SU-DHL-6 (cell line): ENCODE data around the gene KCNJ16.

Experiments
- EZH2phosphoT487 ChIP-seq: fragments of 200-600 bp; sonication (generic), shearing (Covaris generic); conservative IDR thresholded peaks from 2 replicates; pipeline ENCODE4 v1.6.1; 2018; ENCODE audit warnings: mild to moderate bottlenecking, antibody characterized with exemption, low read length, moderate library complexity, mixed read lengths
- TF ChIP-seq, protein P1 (sequence below): fragments of 200-600 bp; sonication (generic); IDR thresholded peaks from one replicate; pipeline ENCODE4 v1.5.1; 2017; ENCODE audit warnings: antibody characterized with exemption, mild to moderate bottlenecking, low read length, moderate library complexity; ENCODE audit not compliant: insufficient read depth, poor library complexity, severe bottlenecking

DNA sequence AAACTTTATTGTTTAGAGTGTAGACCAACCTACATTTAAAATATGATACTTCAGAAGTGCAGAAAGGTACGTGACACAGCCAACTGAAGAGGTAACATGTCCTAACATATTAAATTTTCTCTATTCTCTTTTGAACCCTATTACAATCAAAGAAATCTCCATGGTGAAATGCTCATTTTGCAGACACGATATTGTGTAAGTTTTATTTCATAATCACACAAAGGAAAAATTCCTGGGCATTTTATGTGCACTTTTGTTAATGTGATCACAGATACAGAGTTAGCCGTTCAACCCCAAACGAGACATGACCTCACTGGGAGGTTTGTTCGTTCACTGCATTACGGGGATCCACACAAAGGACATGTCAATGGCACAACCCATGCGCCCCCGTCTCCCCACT is 21.8 kb downstream of the KCNJ16 start:
- TF ChIP-seq, protein P1, sequence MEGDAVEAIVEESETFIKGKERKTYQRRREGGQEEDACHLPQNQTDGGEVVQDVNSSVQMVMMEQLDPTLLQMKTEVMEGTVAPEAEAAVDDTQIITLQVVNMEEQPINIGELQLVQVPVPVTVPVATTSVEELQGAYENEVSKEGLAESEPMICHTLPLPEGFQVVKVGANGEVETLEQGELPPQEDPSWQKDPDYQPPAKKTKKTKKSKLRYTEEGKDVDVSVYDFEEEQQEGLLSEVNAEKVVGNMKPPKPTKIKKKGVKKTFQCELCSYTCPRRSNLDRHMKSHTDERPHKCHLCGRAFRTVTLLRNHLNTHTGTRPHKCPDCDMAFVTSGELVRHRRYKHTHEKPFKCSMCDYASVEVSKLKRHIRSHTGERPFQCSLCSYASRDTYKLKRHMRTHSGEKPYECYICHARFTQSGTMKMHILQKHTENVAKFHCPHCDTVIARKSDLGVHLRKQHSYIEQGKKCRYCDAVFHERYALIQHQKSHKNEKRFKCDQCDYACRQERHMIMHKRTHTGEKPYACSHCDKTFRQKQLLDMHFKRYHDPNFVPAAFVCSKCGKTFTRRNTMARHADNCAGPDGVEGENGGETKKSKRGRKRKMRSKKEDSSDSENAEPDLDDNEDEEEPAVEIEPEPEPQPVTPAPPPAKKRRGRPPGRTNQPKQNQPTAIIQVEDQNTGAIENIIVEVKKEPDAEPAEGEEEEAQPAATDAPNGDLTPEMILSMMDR: no peak
- TF ChIP-seq EZH2phosphoT487: no peak
